NCI-H526 (cell line): ENCODE measurements around the gene PRAMEF11.
"Not testable (repeated sequence)": the region's sequence is repeated elsewhere in the genome, so short reads cannot be mapped to it uniquely, and the experiment has no call there.

ENCODE experiments used
- DNase-seq, 2 experiments: peaks; one replicate each; lab custom pipeline; 2025; lab: John Stamatoyannopoulos, UW

Gene PRAMEF11

DNA sequence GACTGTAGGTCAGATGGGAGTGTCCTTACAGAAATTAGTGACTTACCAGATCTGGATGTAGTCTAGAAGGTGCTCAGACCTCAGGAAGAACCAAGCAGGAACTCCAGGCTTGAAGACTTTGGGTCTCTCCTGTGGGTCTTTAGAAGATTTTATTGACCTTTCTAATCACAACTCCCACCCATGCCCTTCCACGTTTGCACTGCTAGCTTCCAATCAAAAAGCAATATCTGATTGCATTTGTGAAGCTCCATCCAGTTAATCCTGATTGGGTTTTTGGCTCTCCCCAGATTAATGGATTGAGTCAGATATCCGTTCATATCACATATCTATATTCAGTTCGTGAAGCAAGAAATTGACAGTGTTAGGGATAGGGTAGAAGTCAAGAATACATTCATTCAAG is at the start of gene PRAMEF11:
TSS of gene PRAMEF11 (minus strand) at position 101 of the 400 bp plus-strand sequence. CDS start 2,621 bp downstream, outside the sequence.
- not testable (repeated sequence) for DNase-seq

DNA sequence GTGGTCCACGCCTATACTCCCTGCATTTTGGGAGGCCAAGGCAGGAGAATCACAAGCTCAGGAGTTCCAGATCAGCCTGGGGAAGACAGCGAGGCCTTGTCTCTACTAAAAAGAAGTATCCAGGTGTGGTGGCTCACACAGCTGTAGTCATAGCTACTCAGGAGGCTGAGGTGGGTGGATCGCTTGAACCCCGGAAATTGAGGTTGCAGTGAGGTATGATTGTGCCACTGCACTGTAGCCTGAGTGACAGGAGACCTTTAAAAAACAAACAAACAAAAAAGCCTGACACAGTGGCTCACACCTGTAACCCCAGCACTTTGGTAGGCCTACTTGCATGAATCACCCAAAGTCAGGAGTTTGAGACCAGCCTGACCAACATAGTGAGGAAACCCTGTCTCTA is 47.2 kb upstream of the PRAMEF11 start:
- DNase-seq: not testable (repeated sequence)

DNA sequence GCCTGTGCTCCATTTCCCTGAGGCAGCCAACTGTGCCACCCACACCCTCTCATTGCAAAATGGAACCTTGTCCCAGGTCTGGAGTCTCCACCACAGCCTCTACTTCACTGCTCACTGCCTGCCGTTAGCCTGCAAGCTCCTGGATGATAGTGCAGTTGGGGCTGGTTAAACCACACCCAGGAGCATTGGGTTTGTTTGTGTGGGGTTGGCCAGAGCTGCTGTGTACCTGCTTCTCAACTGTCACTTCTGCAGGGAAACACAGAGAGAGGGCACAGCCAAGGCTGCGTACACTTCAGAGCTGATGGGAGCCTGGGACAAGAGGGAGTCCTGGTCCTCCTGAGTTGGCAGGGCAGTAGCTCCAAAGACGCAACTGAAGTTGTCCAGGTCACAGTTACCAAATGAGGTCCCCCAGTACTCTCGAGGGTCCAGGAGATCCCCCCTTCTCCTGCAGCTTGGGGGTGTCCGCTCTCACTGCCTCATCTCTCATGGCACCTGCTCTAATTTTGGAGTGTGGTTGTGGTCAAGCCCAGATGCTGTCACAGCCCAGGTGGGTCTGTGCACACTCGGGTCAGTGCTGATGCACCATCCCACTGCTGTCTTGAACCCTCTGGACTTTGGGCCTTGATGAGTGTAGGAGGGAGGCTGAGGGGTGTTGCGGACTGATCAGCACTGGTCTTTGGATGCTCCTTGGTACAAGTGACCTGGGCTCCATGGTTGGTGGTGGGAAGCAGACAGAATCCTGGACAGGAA is 32.1 kb upstream of the PRAMEF11 start:
- not testable (repeated sequence) for DNase-seq

DNA sequence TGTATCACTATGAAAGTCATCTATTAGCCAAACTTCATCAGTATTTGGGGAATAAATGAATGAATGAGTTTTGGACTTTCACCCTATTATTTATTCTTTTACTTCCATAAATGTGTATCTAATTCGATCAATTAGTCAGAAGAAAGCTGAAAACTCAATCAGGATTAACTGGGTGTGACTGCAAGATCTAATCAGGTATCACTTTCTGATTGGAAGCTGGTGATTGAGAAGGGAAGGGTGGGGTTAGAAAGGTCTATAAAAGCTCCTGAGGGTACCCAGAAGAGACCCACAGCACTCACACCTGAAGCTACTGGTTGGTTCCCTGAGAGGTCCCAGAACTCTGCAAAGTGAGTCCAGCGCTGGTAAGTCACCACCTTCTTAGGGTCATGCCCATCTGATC is 25.6 kb upstream of the PRAMEF11 start, which contains the start of gene PRAMEF2:
TSS of gene PRAMEF2 (plus strand) at position 301 of the 400 bp plus-strand sequence. CDS start 1,924 bp downstream, outside the sequence.
- not testable (repeated sequence) for DNase-seq

DNA sequence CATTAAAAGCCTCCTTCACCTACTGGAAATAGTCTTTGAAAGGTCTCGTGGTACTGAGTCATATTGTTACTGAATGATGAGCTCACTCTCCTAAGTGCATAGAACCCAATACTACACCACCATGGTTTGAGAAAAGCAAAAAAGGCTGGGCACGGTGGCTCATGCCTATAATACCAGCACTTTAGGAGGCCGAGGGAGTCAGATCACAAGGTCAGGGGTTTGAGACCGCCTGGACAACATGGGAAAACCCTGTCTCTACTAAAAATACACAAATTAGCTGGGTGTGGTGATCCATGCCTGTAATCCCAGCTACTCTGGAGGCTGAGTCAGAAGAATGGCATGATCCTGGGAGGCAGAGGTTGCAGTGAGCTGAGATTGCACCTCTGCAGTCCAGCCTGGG is 20.6 kb upstream of the PRAMEF11 start:
- no peak for DNase-seq

DNA sequence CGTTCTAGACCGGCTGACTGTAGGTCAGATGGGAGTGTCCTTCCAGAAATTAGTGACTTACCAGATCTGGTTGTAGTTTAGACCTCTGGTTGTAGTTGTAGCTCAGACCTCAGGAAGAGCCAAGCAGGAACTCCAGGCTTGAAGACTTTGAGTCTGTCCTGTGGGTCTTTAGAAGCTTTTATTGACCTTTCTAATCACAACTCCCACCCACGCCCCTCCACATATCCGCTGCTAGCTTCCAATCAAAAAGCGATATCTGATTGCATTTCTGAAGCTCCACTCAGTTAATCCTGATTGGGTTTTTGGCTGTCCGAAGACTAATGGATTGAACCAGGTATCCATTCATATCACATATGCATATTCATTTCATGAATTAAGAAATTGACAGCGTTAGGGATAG is 17.4 kb upstream of the PRAMEF11 start, which contains the start of gene HNRNPCL1:
TSS of gene HNRNPCL1 (minus strand) at position 101 of the 400 bp plus-strand sequence. CDS start 431 bp downstream, outside the sequence.
- DNase-seq: not testable (repeated sequence)

DNA sequence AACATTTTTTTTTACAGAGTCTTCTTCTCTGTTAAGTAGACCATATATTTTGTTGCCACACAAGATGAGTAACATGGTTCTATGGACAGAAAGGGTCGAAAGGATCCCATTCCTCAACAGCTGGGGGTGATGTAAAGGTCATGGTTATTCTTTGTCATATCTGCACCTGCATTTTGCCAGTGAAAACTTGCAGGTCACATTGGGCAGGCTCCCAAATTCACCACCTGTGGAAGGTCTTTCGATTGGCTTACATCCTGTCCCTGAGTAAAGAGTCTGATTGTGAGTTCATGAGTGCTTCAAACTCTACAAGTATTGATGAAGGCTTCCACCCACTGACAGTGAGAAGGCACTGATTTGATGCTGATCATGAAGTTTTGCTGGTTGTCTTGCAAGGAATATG is 2.0 kb upstream of the PRAMEF11 start:
- DNase-seq: not testable (repeated sequence)

DNA sequence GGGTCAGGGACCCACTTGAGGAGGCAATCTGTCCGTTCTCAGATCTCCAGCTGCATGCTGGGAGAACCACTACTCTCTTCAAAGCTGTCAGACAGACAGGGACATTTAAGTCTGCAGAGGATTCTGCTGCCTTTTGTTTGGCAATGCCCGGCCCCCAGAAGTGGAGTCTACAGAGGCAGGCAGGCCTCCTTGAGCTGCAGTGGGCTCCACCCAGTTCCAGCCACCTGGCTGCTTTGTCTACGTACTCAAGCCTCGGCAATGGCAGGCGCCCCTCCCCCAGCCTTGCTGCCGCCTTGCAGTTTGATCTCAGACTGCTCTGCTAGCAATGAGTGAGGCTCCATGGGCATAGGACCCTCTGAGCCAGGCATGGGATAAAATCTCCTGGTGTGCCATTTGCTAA is 12.1 kb downstream of the PRAMEF11 start:
- DNase-seq: not testable (repeated sequence)

DNA sequence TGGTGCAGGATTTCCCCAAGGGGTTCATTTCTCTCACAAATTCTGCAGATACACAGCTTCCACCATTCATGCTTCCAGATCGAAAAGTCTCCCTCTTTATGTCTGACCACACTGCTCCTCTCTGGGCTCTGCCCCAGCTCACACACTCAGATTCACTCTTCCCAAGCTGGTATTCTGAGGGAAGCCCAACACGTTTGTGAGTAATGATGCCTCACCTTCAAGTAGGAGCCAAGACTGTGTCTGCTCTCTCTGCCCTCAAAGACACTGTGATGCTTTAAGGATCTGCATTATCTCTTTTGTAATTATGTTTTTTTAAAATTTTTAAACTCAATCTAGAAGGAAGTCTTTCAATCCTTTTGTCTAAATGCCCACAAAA is 19.8 kb downstream of the PRAMEF11 start:
- no peak for DNase-seq

DNA sequence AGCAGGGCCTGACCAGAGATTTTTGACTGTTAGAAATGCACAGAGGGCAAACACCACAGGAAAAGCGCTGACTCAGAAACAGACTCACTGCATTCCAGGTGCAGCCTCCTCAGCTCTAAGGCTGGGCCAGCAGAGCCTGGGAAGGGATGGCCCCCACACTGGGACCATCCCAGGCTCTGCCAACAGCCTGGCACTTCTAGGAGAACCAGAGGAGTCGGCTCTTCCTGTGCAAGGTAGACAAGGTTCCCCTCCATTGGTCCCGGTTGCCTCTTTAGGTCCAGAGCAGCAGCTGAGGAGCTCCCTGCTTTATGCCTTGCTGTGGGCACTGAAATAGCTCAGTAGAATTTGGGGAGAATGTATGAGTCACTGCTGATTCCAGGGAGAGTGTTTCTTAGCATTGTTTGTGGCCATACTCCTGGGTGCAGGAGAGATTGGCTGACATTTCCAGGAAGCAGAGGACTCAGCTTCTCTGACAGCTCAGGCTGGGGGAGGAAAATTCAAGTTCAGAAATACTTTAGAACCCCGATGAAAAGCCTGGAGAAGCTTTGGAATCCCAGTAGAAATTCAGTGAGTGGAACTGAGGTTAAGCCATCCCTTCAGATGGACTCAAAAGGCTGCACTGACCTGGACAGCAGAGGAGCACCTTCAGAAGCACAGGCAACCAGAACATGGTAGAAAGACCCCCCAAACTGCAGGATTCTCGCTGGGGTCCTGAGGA is 20.4 kb downstream of the PRAMEF11 start:
- DNase-seq: no peak

DNA sequence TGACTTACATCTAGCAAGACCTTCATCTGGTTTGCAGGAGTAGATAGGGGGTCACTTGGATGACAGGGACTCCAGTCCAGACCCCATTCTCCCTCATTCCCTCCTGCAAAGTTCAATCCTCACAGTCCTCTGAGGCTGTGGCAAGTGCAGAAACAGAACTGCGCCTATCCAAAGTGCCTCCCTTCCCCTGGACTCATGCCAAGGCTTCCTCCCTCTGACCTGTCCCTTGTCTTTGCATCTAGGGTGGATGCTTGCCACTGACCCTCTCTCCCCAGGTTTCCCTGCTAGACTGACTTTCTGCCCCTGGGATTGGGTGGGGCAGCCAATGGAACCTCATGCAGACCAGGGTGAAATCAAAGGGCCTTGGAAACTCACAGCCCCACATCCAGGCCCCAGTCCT is 21.3 kb downstream of the PRAMEF11 start:
- no peak for DNase-seq

DNA sequence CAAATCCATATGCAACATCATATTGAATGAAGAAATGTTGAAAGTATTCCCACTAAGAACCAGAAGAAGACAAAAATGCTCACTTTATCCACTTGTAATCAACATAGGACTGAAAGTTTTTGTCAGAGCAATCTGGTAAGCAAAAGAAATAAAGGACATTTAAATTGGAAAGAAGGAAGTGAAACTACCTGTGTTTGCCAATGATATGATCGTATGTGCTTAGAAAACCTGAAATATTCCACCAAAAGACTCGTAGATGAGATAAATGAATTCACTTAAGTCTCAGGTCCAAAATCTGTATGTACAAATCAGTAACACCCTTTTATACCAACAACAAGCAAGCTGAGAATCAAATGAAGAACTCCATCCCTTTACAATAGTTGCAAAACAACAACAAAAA is 31.5 kb downstream of the PRAMEF11 start:
- no peak for DNase-seq

DNA sequence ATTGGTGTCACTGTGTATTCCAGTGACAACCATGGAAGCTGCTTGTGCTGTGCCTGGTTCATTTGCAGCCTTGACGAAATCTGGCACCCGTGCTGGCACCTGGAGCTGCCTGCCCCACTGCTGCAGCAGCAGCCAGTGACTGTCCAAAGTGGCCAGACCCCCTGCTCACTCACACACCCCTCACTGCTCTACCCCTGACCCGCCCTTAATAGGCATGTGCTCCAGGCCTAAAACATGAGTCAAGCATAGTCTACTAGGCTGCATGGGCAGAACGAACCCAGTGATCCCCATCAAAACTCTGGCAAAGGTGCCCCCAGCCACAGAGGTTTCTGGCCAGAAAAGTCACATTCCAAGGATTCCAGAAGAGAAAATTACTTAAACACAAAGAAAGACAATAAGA is 32.3 kb downstream of the PRAMEF11 start:
- DNase-seq: no peak

DNA sequence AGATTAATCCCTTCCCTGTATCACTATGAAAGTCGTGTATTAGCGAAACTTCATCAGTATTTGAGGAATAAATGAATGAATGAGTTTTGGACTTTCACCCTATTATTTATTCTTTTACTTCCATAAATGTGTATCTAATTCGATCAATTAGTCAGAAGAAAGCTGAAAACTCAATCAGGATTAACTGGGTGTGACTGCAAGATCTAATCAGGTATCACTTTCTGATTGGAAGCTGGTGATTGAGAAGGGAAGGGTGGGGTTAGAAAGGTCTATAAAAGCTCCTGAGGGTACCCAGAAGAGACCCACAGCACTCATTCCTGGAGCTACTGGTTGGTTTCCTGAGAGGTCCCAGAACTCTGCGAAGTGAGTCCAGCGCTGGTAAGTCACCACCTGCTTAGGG is 40.1 kb downstream of the PRAMEF11 start, which contains the start of gene PRAMEF1:
TSS of gene PRAMEF1 (plus strand) at position 301 of the 400 bp plus-strand sequence. CDS start 1,831 bp downstream, outside the sequence.
- not testable (repeated sequence) for DNase-seq

DNA sequence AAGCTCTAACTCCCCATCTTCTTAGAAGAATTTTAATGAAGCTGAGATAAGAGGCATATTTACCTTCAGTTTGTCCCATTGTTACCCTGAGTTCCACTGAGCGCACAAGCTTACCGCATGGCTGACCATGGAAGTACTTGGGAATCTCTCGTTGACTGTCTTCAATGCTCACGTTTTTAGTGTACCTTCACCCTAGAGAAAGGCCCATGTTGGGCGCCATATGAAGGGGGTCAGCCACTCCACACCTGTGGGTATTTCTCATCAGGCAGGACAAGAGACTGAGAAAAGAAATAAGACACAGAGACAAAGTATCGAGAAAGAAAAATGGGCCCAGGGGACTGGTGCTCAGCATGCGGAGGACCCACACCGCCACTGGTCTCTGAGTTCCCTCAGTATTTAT is 46.5 kb downstream of the PRAMEF11 start:
- not testable (repeated sequence) for DNase-seq

DNA sequence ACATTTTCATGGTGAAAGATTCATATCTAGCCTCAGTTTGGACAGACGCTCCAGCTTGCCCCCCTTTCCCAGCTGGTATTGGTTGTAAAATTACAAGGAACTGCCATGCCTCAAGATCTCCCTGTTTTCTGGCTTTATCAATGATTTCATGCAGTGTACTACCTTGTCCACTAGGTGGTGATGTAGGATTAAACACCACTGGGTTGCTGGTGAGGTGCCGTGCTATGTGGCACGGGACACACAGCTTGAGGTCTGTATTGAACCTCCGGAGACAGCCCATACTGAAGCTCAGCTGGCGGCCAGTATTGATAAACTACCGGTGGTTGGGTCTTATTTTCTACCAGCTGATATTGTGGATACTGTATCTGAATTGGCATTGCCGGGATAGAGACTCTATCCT is 47.4 kb downstream of the PRAMEF11 start:
- peak; percentile 2 to 37 for DNase-seq

DNA sequence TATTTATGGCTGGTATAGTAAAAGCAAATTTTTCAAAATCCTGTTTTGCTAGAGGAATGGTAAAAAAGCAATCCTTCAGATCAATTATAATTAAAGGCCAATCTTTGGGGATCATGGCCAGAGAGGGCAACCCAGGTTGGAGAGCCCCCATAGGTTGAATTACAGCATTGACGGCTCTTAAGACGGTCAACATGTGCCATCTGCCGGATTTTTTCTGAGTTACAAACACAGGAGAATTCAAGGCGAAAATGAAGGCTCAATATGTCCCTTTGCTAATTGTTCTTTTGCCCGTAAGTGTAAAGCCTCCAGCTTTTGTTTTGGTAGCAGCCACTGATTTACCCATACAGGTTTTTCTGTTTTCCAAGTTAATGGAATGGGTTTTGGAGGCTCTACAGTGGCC is 49.7 kb downstream of the PRAMEF11 start:
- DNase-seq: peak in 1 of 2 experiments; percentile 12

DNA sequence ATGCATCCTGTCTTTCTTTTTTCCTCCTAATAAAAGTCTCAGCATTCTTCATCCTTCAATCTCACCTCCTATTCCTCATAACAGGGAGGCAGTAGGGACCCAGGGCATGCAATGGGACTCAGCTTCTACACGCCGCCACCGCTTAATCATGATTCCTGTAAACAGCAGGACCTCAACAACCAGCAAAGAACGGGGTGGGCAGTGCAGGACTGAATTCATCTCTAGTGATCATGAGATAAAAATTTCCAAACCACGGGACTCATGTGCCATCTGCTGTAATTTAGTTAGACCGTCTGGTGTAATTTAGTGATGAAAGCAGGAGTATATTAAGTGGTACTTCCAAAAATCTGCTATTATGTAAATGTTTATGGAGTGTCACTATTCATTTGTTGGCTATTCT is 52.3 kb downstream of the PRAMEF11 start:
- no peak for DNase-seq

DNA sequence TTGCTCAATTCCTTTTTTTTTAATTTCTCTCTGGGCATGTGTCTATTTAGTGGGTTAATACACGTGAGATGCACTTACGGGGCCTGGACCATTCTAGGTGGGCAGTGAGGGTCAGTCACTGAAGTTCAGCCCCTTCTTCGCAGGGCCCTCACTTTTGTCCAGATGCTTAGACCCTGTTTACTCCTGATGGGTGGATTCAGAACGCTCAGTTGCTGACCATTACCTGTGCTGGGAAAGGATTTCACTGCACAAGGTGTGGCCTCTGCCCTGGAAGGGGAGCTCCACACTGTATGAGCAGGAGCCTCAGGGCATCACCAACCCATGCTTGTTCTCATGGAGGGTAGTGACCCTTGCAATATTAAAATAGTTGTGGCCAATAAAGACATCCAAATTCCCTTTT is 53.1 kb downstream of the PRAMEF11 start:
- no peak for DNase-seq

DNA sequence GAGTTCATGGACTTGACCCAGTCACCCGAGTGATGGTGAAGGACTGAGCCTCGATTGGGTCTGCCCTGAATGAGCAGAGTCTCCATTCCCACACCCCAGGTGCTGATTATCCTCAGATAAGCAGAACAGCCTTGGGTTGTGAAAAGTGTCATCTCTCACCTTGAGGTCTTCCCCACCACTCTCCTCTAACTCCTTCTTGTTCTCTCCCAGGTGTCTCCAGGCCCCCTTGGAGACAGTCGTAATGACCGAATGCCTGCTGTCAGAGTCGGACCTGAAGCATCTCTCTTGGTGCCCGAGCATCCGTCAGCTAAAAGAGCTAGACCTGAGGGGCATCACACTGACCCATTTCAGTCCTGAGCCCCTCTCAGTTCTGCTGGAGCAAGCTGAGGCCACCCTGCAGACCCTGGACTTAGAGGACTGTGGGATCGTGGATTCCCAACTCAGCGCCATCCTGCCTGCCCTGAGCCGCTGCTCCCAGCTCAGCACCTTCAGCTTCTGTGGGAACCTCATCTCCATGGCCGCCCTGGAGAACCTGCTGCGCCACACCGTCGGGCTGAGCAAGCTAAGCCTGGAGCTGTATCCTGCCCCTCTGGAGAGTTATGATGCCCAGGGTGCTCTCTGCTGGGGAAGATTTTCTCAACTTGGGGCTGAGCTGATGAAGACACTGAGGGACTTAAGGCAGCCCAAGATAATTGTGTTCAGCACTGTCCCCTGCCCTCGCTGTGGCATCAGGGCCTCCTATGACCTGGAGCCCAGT is 54.2 kb downstream of the PRAMEF11 start:
- DNase-seq: no peak

DNA sequence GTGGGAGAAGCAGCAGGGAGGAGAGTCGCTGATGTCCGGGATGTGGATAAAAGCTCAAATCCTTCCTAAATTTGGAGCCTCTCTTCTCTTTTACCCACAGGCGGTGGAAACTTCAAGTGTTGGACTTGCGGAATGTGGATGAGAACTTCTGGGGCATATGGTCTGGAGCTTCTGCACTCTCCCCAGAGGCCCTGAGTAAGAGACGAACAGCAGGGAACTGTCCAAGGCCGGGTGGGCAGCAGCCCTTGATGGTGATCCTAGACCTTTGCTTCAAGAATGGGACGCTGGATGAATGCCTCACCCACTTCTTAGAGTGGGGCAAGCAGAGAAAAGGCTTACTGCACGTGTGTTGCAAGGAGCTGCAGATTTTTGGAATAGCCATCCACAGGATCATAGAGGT is 55.8 kb downstream of the PRAMEF11 start:
- DNase-seq: no peak

DNA sequence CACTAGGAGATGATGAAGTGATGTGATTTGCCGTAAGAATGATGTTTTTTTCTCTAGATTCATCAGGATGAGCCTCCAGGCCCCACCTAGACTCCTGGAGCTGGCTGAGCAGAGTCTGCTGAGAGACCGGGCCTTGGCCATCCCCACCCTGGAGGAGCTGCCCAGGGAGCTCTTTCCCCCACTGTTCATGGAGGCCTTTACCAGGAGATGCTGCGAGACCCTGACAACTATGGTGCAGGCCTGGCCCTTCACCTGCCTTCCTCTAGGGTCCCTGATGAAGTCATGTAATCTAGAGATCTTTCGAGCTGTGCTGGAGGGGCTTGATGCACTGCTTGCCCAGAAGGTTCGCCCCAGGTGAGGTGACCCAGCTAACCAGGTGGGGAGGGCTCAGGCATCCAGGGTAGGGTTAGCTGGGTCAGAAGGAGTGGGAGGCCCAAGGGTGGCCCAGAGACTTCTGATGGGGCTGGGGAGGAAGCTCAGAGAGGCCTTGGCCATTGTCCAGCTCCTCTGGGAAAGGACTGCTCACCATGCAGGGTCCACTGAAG is 56.3 kb downstream of the PRAMEF11 start:
- no peak for DNase-seq
